ENCODE measurements around the gene GRIP1.

Gene GRIP1

GRCh38 chr12:66607147-66607546 is 71.7 kb downstream of the GRIP1 start:
- TF ChIP-seq TAF1 (IDR thresholded peaks at IDR 0.05; ENCODE audit: low read depth, low read length), result no peak
- TF ChIP-seq SPI1 (IDR thresholded peaks at IDR 0.05; ENCODE audit: low read depth, low read length), result no peak
- no peak for TF ChIP-seq POLR2A (IDR thresholded peaks at IDR 0.05; ENCODE audit: low read depth, low read length)
- no peak for TF ChIP-seq POLR2AphosphoS5 (IDR thresholded peaks at IDR 0.05; ENCODE audit: low read depth, low read length)
- TF ChIP-seq POU2F2 (IDR thresholded peaks at IDR 0.05; ENCODE audit: low read depth, low read length), result no peak
- TF ChIP-seq PAX5 (IDR thresholded peaks at IDR 0.05; ENCODE audit: insufficient read depth, low read length, severe bottlenecking), result no peak
- DNase-seq (ENCODE audit: insufficient read length, low spot score) (no peak), FAIRE-seq (no peak)

- no peak for FAIRE-seq
- TF ChIP-seq POU2F2 (IDR thresholded peaks at IDR 0.05; ENCODE audit: low read depth, low read length) (no peak), SPI1 (IDR thresholded peaks at IDR 0.05; ENCODE audit: low read depth, low read length) (no peak), PAX5 (IDR thresholded peaks at IDR 0.05; ENCODE audit: insufficient read depth, low read length, severe bottlenecking) (no peak), POLR2AphosphoS5 (IDR thresholded peaks at IDR 0.05; ENCODE audit: low read depth, low read length) (no peak), TAF1 (IDR thresholded peaks at IDR 0.05; ENCODE audit: low read depth, low read length) (no peak), POLR2A (IDR thresholded peaks at IDR 0.05; ENCODE audit: low read depth, low read length) (no peak)
- no peak for DNase-seq (ENCODE audit: insufficient read length, low spot score)
Observed at GRCh38 chr12:66605293-66605692, 73.6 kb downstream of the GRIP1 start.

- FAIRE-seq, result no peak
- no peak for DNase-seq (ENCODE audit: insufficient read length, low spot score)
- TF ChIP-seq SPI1 (IDR thresholded peaks at IDR 0.05; ENCODE audit: low read depth, low read length) (no peak), POU2F2 (IDR thresholded peaks at IDR 0.05; ENCODE audit: low read depth, low read length) (no peak), PAX5 (IDR thresholded peaks at IDR 0.05; ENCODE audit: insufficient read depth, low read length, severe bottlenecking) (no peak), POLR2AphosphoS5 (IDR thresholded peaks at IDR 0.05; ENCODE audit: low read depth, low read length) (no peak), POLR2A (IDR thresholded peaks at IDR 0.05; ENCODE audit: low read depth, low read length) (no peak), TAF1 (IDR thresholded peaks at IDR 0.05; ENCODE audit: low read depth, low read length) (no peak)
Observed at GRCh38 chr12:66603981-66604479, 74.8 kb downstream of the GRIP1 start.

GRCh38 chr12:66603461-66603860 is 75.4 kb downstream of the GRIP1 start:
- no peak for TF ChIP-seq PAX5 (IDR thresholded peaks at IDR 0.05; ENCODE audit: insufficient read depth, low read length, severe bottlenecking)
- no peak for TF ChIP-seq POU2F2 (IDR thresholded peaks at IDR 0.05; ENCODE audit: low read depth, low read length)
- TF ChIP-seq POLR2AphosphoS5 (IDR thresholded peaks at IDR 0.05; ENCODE audit: low read depth, low read length), result no peak
- TF ChIP-seq SPI1 (IDR thresholded peaks at IDR 0.05; ENCODE audit: low read depth, low read length), result no peak
- no peak for TF ChIP-seq POLR2A (IDR thresholded peaks at IDR 0.05; ENCODE audit: low read depth, low read length)
- TF ChIP-seq TAF1 (IDR thresholded peaks at IDR 0.05; ENCODE audit: low read depth, low read length), result no peak
- FAIRE-seq, result no peak
- DNase-seq (ENCODE audit: insufficient read length, low spot score), result no peak

GRCh38 chr12:66602483-66603143 is 76.3 kb downstream of the GRIP1 start:
- no peak for DNase-seq (ENCODE audit: insufficient read length, low spot score)
- no peak for FAIRE-seq
- TF ChIP-seq POU2F2 (IDR thresholded peaks at IDR 0.05; ENCODE audit: low read depth, low read length), result no peak
- no peak for TF ChIP-seq TAF1 (IDR thresholded peaks at IDR 0.05; ENCODE audit: low read depth, low read length)
- no peak for TF ChIP-seq SPI1 (IDR thresholded peaks at IDR 0.05; ENCODE audit: low read depth, low read length)
- no peak for TF ChIP-seq PAX5 (IDR thresholded peaks at IDR 0.05; ENCODE audit: insufficient read depth, low read length, severe bottlenecking)
- no peak for TF ChIP-seq POLR2AphosphoS5 (IDR thresholded peaks at IDR 0.05; ENCODE audit: low read depth, low read length)
- TF ChIP-seq POLR2A (IDR thresholded peaks at IDR 0.05; ENCODE audit: low read depth, low read length), result no peak

GRCh38 chr12:66600903-66601302 is 78.0 kb downstream of the GRIP1 start:
- no peak for DNase-seq (ENCODE audit: insufficient read length, low spot score)
- FAIRE-seq, result no peak
- TF ChIP-seq POLR2A (IDR thresholded peaks at IDR 0.05; ENCODE audit: low read depth, low read length) (no peak), POU2F2 (IDR thresholded peaks at IDR 0.05; ENCODE audit: low read depth, low read length) (no peak), SPI1 (IDR thresholded peaks at IDR 0.05; ENCODE audit: low read depth, low read length) (no peak), TAF1 (IDR thresholded peaks at IDR 0.05; ENCODE audit: low read depth, low read length) (no peak), PAX5 (IDR thresholded peaks at IDR 0.05; ENCODE audit: insufficient read depth, low read length, severe bottlenecking) (no peak), POLR2AphosphoS5 (IDR thresholded peaks at IDR 0.05; ENCODE audit: low read depth, low read length) (no peak)

- no peak for TF ChIP-seq PAX5 (IDR thresholded peaks at IDR 0.05; ENCODE audit: insufficient read depth, low read length, severe bottlenecking)
- TF ChIP-seq POU2F2 (IDR thresholded peaks at IDR 0.05; ENCODE audit: low read depth, low read length), result no peak
- TF ChIP-seq SPI1 (IDR thresholded peaks at IDR 0.05; ENCODE audit: low read depth, low read length), result no peak
- TF ChIP-seq TAF1 (IDR thresholded peaks at IDR 0.05; ENCODE audit: low read depth, low read length), result no peak
- TF ChIP-seq POLR2AphosphoS5 (IDR thresholded peaks at IDR 0.05; ENCODE audit: low read depth, low read length), result no peak
- DNase-seq (ENCODE audit: insufficient read length, low spot score) (no peak), FAIRE-seq (no peak)
Observed at GRCh38 chr12:66599816-66600215, 79.1 kb downstream of the GRIP1 start.

- DNase-seq (ENCODE audit: insufficient read length, low spot score) (no peak), FAIRE-seq (no peak)
- TF ChIP-seq POLR2AphosphoS5 (IDR thresholded peaks at IDR 0.05; ENCODE audit: low read depth, low read length) (no peak), POLR2A (IDR thresholded peaks at IDR 0.05; ENCODE audit: low read depth, low read length) (no peak), SPI1 (IDR thresholded peaks at IDR 0.05; ENCODE audit: low read depth, low read length) (no peak), POU2F2 (IDR thresholded peaks at IDR 0.05; ENCODE audit: low read depth, low read length) (no peak), PAX5 (IDR thresholded peaks at IDR 0.05; ENCODE audit: insufficient read depth, low read length, severe bottlenecking) (no peak), TAF1 (IDR thresholded peaks at IDR 0.05; ENCODE audit: low read depth, low read length) (no peak)
Observed at GRCh38 chr12:66598608-66599007, 80.3 kb downstream of the GRIP1 start.

- TF ChIP-seq POLR2AphosphoS5 (IDR thresholded peaks at IDR 0.05; ENCODE audit: low read depth, low read length) (no peak), SPI1 (IDR thresholded peaks at IDR 0.05; ENCODE audit: low read depth, low read length) (no peak), POU2F2 (IDR thresholded peaks at IDR 0.05; ENCODE audit: low read depth, low read length) (no peak), POLR2A (IDR thresholded peaks at IDR 0.05; ENCODE audit: low read depth, low read length) (no peak), PAX5 (IDR thresholded peaks at IDR 0.05; ENCODE audit: insufficient read depth, low read length, severe bottlenecking) (no peak), TAF1 (IDR thresholded peaks at IDR 0.05; ENCODE audit: low read depth, low read length) (no peak)
- DNase-seq (ENCODE audit: insufficient read length, low spot score) (no peak), FAIRE-seq (no peak)
Observed at GRCh38 chr12:66598079-66598478, 80.8 kb downstream of the GRIP1 start.

Data from GM12891 (cell line).